ENCODE measurements around the gene MEF2D. TPM values are rescaled to one million over a fixed set of nuclear protein-coding genes. Genes with fewer than 3 reads are reported as not detected.

The MEF2D gene
- total RNA-seq, 1 donor from 2014 or later, result 60.8 TPM

DNA sequence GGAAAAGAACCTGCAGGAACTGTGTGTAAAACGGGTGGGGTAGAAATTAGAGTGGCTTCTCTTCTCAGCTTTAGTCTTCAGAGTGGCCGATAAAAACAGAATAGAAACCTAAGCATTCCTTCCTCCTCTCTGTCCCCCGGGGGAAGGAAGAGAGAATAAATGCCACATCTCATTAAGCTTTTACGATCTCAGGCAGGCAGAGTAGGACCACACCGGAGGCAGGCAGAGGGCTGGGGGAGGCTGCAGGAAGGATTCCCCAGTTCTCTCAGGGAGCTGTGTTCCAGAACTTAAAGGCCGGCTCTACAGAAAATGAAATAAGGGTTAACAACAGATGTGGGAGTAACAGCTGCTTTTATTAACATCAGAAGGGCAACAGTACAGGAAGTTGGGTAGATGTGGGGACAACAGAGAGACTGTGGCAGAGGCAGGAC, 24.5 kb upstream of the MEF2D start:
- DNase-seq (no peak), ATAC-seq (peak; percentile 11)
- no peak overlapping the region for H3K27ac ChIP-seq
- H3K36me3 ChIP-seq, result no peaks in the 10 kb centered on the region
- no peak overlapping the region for H3K4me3 ChIP-seq
- H3K9me3 ChIP-seq, result no peaks in the 10 kb centered on the region
- TF ChIP-seq CTCF (IDR thresholded peaks at IDR 0.05), result no peak
- intact Hi-C loops (cut with DNase I), result no loop called here
- no peaks in the 10 kb centered on the region for H3K27me3 ChIP-seq
- H3K4me1 ChIP-seq, result no peaks in the 10 kb centered on the region

DNA sequence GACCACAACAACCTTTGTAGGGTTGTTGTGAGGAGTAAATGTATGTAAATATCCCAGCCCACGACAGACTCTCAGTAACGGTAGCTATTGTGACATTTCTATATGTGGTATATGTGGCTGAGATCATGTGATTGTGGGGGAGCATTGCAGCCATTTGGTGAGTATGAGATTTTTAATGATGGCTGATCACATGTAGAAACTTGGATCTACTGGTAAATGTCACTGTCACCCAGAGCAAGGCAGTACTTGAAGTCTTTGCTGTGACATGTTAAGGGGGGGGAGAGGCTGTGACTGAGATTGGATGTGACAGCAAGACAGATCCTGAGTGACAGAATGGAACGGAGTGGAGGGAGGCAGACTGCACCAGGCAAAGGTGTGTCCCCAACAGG, 23.9 kb upstream of the MEF2D start:
- H3K27me3 ChIP-seq, result no peaks in the 10 kb centered on the region
- no peak overlapping the region for H3K27ac ChIP-seq
- no peak for TF ChIP-seq CTCF (IDR thresholded peaks at IDR 0.05)
- H3K4me1 ChIP-seq, result no peaks in the 10 kb centered on the region
- peak; percentile 8 for DNase-seq
- H3K9me3 ChIP-seq, result no peaks in the 10 kb centered on the region
- intact Hi-C loops (cut with DNase I), result no loop called here
- no peaks in the 10 kb centered on the region for H3K36me3 ChIP-seq
- no peak overlapping the region for H3K4me3 ChIP-seq
- ATAC-seq, result peak; percentile 21

GRCh38 chr1:156523801-156524480, 23.4 kb upstream of the MEF2D start:
- no peaks in the 10 kb centered on the region for H3K27me3 ChIP-seq
- ATAC-seq (no peak), DNase-seq (no peak)
- no peaks in the 10 kb centered on the region for H3K9me3 ChIP-seq
- H3K4me1 ChIP-seq, result no peaks in the 10 kb centered on the region
- H3K36me3 ChIP-seq, result no peaks in the 10 kb centered on the region
- no peak overlapping the region for H3K27ac ChIP-seq
- TF ChIP-seq CTCF (IDR thresholded peaks at IDR 0.05), result no peak
- H3K4me3 ChIP-seq, result no peak overlapping the region
- intact Hi-C loops (cut with DNase I), result no loop called here

GRCh38 chr1:156522443-156522970, 21.9 kb upstream of the MEF2D start:
- ATAC-seq (no peak), DNase-seq (no peak)
- TF ChIP-seq CTCF (IDR thresholded peaks at IDR 0.05), result no peak
- intact Hi-C loops (cut with DNase I), result no loop called here
- H3K27me3 ChIP-seq, result no peaks in the 10 kb centered on the region
- H3K36me3 ChIP-seq, result no peaks in the 10 kb centered on the region
- H3K4me1 ChIP-seq, result no peaks in the 10 kb centered on the region
- H3K27ac ChIP-seq, result no peak overlapping the region
- H3K9me3 ChIP-seq, result no peaks in the 10 kb centered on the region
- no peak overlapping the region for H3K4me3 ChIP-seq

- ATAC-seq, result no peak
- intact Hi-C loops (cut with DNase I), result no loop called here
- Histone ChIP-seq H3K36me3 (no peaks in the 10 kb centered on the region), H3K4me3 (no peak overlapping the region), H3K27me3 (no peaks in the 10 kb centered on the region), H3K9me3 (no peaks in the 10 kb centered on the region), H3K27ac (no peak overlapping the region), H3K4me1 (no peaks in the 10 kb centered on the region)
- no peak for TF ChIP-seq CTCF (IDR thresholded peaks at IDR 0.05)
- no peak for DNase-seq
Measured at GRCh38 chr1:156517748-156518147, 17.2 kb upstream of the MEF2D start.
